Progenitor cell of endocrine pancreas (in vitro differentiated cells): ENCODE results near the gene NOC2L. TPM values are rescaled to one million over a fixed set of nuclear protein-coding genes. Genes with fewer than 3 reads are reported as not detected.
"Not testable (repeated sequence)": the region's sequence is repeated elsewhere in the genome, so short reads cannot be mapped to it uniquely, and the experiment has no call there.

Source experiments
- DNase-seq: peaks from one replicate; pipeline ENCODE4 v3.0.0; 2021; ENCODE audit warnings: low spot score; ENCODE audit not compliant: unreplicated experiment
- H3K27ac Mint-ChIP-seq: 2 replicates; pipeline ENCODE4 v1.8.0; 2021; ENCODE audit warnings: mild to moderate bottlenecking, moderate library complexity, mixed read lengths
- H3K27me3 Mint-ChIP-seq: 2 replicates; pipeline ENCODE4 v1.8.0; 2021; ENCODE audit warnings: mixed read lengths
- H3K36me3 Mint-ChIP-seq: 2 replicates; pipeline ENCODE4 v1.8.0; 2022; ENCODE audit warnings: mixed read lengths; ENCODE audit not compliant: insufficient read depth
- H3K4me1 Mint-ChIP-seq: 2 replicates; pipeline ENCODE4 v1.8.0; 2021; ENCODE audit warnings: low read depth, mixed read lengths
- H3K4me3 Mint-ChIP-seq: 2 replicates; pipeline ENCODE4 v1.8.0; 2021; ENCODE audit warnings: low read depth, mild to moderate bottlenecking, moderate library complexity, mixed read lengths
- H3K9me3 Mint-ChIP-seq: 2 replicates; pipeline ENCODE4 v1.8.0; 2021; ENCODE audit warnings: low read depth, mixed read lengths
- total RNA-seq: library from RNA; stranded (reverse); gene quantifications from 2 replicates; pipeline ENCODE4 v1.2.1, GENCODE V29; 2021
- TF ChIP-seq, protein P1 (sequence below): fragments of 200-600 bp; sonication (generic); IDR thresholded peaks from one replicate; pipeline ENCODE4 v1.5.0; 2021; ENCODE audit warnings: antibody characterized with exemption, mild to moderate bottlenecking; ENCODE audit not compliant: unreplicated experiment

NOC2L gene
- total RNA-seq, 1 donor from 2014 or later, result 78.2 TPM

DNA sequence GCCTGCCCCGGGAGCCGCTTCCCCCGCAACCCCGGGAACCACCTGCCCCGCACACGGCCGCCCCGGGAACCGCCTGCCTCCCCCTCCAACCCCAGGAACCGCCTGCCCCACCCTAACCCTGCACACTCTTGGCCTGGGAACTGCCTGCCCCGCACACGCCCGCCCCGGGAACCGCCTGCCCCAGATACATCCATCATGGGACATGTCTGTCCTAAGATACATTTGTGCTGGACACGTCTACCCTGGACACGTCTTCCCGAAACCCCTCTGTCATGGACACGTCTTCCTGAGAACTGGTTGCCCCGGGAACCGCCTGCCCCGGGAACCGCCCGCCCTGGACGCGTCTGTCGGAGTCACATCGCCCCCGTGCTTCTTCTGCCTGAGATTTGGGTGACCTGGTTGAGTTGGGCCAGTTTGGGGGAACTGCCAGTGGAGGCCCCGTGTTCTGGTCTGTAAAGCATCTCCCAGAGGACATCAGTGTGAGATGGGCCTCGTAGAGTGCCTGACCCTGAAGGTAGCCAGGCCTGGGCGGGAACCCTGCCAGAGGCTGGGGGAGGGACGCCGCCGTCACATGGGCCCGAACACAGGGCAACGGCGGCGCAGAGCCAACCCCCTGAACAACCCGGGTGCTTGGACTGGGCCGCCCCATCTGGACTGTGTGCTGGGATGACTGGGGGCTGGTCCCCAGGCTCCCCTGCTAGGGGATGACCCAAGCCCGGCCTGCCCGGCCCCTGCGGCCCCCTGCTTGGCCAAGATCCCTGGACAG is 19.2 kb upstream of the NOC2L start:
- Mint-ChIP-seq H3K4me1 (peaks cover 2% of the 10 kb centered on the region), H3K27me3 (peaks cover 26% of the 10 kb centered on the region), H3K4me3 (no peak overlapping the region), H3K36me3 (peaks cover 2% of the 10 kb centered on the region), H3K27ac (peak overlapping the region; percentile 67), H3K9me3 (peaks cover 3% of the 10 kb centered on the region)
- TF ChIP-seq, protein P1, sequence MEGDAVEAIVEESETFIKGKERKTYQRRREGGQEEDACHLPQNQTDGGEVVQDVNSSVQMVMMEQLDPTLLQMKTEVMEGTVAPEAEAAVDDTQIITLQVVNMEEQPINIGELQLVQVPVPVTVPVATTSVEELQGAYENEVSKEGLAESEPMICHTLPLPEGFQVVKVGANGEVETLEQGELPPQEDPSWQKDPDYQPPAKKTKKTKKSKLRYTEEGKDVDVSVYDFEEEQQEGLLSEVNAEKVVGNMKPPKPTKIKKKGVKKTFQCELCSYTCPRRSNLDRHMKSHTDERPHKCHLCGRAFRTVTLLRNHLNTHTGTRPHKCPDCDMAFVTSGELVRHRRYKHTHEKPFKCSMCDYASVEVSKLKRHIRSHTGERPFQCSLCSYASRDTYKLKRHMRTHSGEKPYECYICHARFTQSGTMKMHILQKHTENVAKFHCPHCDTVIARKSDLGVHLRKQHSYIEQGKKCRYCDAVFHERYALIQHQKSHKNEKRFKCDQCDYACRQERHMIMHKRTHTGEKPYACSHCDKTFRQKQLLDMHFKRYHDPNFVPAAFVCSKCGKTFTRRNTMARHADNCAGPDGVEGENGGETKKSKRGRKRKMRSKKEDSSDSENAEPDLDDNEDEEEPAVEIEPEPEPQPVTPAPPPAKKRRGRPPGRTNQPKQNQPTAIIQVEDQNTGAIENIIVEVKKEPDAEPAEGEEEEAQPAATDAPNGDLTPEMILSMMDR, result no peak
- no peak for DNase-seq

DNA sequence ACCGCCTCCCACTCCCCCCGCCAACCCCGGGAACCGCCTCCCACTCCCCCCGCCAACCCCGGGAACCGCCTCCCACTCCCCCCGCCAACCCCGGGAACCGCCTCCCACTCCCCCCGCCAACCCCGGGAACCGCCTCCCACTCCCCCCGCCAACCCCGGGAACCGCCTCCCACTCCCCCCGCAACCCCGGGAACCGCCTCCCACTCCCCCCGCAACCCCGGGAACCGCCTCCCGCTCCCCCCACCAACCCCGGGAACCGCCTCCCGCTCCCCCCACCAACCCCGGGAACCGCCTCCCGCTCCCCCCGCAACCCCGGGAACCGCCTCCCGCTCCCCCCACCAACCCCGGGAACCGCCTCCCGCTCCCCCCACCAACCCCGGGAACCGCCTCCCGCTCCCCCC is 17.7 kb upstream of the NOC2L start:
- peaks cover 19% of the 10 kb centered on the region for H3K27me3 Mint-ChIP-seq
- not testable (repeated sequence) for H3K4me1 Mint-ChIP-seq, H3K9me3 Mint-ChIP-seq, H3K4me3 Mint-ChIP-seq, H3K27ac Mint-ChIP-seq, H3K36me3 Mint-ChIP-seq, DNase-seq

DNA sequence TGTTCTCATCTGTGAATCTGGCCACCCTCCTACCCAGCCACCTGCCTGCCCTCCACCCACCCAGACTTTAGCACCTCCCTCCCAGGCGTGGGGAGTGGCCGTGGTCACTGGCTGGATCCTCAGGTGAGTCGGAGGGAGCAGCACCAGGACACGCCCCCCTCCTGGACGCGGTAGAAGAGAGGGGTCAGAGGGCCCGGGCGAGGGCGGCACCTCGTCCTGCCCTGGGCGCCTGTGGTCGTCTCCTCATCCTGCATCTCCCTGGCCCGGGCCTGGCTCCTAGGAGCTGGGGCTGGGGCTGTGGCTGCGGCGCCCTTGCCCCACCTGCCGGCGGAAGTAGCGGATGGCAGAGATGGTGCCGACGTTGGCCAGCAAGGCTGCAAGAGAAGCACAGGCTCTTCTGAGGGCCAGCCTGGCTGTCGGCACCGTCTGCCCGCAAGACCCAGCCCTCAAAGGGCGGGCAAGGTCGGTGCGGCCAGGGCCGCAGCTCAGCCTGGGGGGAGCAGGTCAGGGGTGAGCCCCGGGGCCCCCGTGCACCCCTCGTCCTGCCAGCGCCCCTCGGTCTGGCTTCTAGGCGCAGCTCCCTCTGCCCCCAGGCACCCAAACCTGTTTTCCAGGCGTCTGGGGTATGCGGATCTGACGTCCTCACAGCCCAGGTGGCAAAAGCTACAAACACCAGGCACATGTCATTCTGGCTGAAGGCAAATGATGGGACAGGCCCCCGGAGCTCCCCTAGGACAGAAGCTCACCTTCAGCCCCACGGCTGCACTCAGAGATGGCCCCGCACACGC is 17.0 kb upstream of the NOC2L start:
- TF ChIP-seq, protein P1, result peak; percentile 67

DNA sequence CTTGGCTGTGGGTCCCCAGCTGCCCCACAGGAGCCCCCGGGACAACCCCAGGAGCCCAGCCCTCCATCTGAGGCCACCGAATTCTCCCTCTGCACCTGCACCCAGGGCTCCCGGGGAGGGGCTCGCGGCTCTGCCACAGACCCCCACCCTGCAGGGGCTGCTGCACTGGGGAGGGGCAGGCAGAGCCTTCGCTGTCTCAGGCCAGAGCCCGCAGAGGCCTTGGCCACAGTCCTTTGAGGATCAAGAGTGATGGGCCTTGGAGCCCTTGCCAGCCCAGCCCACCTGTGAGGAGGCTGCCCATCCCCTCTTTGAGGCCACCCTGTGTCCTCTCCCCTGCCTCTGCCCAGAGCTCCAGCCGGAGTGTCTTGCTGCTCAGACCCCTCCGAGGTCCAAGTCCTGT is 16.3 kb upstream of the NOC2L start:
- Mint-ChIP-seq H3K4me3 (no peak overlapping the region), H3K27ac (no peak overlapping the region), H3K4me1 (peaks cover 2% of the 10 kb centered on the region), H3K9me3 (peaks cover 3% of the 10 kb centered on the region), H3K36me3 (peaks cover 2% of the 10 kb centered on the region), H3K27me3 (peaks cover 14% of the 10 kb centered on the region)
- DNase-seq, result no peak
- TF ChIP-seq, protein P1, result no peak

More for the DNA sequence above, 17.0 kb upstream of the NOC2L start:
- peak; percentile 65 for DNase-seq
- peaks cover 2% of the 10 kb centered on the region for H3K4me1 Mint-ChIP-seq
- H3K36me3 Mint-ChIP-seq, result peaks cover 2% of the 10 kb centered on the region
- H3K27me3 Mint-ChIP-seq, result peaks cover 17% of the 10 kb centered on the region
- H3K4me3 Mint-ChIP-seq, result peak overlapping the region; percentile 41
- no peak overlapping the region for H3K27ac Mint-ChIP-seq
- H3K9me3 Mint-ChIP-seq, result peaks cover 3% of the 10 kb centered on the region

DNA sequence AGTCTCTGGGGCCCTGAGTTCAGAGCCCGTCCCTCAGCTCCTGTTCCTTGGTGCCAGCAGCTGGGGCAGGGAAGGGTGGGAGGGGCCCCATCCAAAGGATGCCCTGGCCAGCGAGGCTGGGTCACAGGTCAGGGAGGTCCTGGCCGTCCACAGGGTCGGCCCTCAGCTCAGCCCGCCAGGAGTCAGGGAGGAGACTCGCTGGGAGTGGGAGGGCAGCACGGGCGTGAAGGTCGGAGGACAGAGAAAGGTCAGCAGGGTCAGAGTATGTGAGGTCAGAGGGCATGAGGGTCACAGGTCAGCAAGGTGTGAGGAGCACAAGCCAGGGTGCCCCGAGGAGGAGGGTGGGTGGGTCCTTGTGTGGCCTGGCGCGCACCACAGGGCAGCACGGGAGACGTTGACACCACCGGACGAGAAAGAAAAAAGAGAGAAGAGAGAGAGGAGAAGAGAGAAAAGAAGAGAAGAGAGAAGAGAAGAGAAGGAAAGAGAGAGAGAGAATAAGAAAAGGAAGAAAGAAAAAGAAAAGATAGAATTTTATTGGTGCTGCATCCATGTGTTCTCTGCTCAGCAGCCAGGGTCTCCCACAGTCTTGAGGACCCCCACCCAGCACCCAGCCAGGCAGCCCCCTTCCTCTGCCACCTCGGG is 15.8 kb upstream of the NOC2L start:
- DNase-seq, result no peak
- Mint-ChIP-seq H3K27me3 (peaks cover 14% of the 10 kb centered on the region), H3K4me1 (peaks cover 2% of the 10 kb centered on the region), H3K4me3 (no peak overlapping the region), H3K9me3 (peaks cover 3% of the 10 kb centered on the region), H3K36me3 (peaks cover 2% of the 10 kb centered on the region), H3K27ac (no peak overlapping the region)
- TF ChIP-seq, protein P1, result no peak
